ENCODE results near the gene SRRD. TPM values are rescaled to one million over a fixed set of nuclear protein-coding genes. Genes with fewer than 3 reads are reported as not detected.

SRRD gene
- total RNA-seq, 4 donors from 2014 or later = 24.0 to 53.1 (median 27.4) TPM

GRCh38 chr22:26462051-26462450 lies 21.6 kb upstream of the SRRD start:
- H3K27me3 ChIP-seq = no peaks in the 10 kb centered on the region
- no peak for DNase-seq
- H3K9me3 ChIP-seq = no peaks in the 10 kb centered on the region
- H3K27ac ChIP-seq = no peak overlapping the region
- no peak overlapping the region for H3K4me3 ChIP-seq
- no peak for ATAC-seq
- in situ Hi-C loops (cut with MboI; ENCODE audit: low sequenced_read_pairs in 4 of 4) (loop anchor here in 1 of 4 donors (5.0 kb wide), 1 partner anchor 60 kb away; no protein-coding TSS in a partner anchor), intact Hi-C loops (cut with DNase I; ENCODE audit: low total_unique reads) (no loop called here)
- peaks cover 0 to 69% of the 10 kb centered on the region in 2 donors for H3K36me3 ChIP-seq
- TF ChIP-seq, protein P1, sequence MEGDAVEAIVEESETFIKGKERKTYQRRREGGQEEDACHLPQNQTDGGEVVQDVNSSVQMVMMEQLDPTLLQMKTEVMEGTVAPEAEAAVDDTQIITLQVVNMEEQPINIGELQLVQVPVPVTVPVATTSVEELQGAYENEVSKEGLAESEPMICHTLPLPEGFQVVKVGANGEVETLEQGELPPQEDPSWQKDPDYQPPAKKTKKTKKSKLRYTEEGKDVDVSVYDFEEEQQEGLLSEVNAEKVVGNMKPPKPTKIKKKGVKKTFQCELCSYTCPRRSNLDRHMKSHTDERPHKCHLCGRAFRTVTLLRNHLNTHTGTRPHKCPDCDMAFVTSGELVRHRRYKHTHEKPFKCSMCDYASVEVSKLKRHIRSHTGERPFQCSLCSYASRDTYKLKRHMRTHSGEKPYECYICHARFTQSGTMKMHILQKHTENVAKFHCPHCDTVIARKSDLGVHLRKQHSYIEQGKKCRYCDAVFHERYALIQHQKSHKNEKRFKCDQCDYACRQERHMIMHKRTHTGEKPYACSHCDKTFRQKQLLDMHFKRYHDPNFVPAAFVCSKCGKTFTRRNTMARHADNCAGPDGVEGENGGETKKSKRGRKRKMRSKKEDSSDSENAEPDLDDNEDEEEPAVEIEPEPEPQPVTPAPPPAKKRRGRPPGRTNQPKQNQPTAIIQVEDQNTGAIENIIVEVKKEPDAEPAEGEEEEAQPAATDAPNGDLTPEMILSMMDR (IDR thresholded peaks at IDR 0.05 in 4 of 5, conservative IDR thresholded peaks at IDR 0.05 in 1 of 5) = no peak
- TF ChIP-seq POLR2A (IDR thresholded peaks at IDR 0.05) = no peak
- H3K4me1 ChIP-seq = peaks cover 0 to 3% of the 10 kb centered on the region in 2 donors

DNA sequence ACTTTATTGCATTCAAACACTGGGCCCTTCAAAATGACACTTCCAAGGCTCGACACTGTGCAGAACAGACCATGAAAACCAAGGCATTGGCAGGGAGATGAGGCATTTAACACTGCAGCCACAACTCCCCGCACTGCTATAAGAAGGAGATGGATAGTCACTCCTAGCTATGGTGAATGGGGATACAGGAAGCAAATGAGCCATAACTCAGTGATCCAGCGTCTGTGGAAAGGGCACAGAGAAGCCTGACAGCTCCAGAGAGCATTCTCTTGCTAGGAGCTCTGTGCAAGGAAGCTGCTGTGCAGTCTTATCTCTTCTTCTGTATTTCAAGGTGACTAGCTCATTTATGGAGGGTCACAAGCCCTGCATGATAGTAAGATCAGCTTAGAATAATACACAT lies 21.0 kb upstream of the SRRD start:
- in situ Hi-C loops (cut with MboI; ENCODE audit: low sequenced_read_pairs in 4 of 4) = loop anchor here in 1 of 4 donors (5.0 kb wide), 1 partner anchor 60 kb away; no protein-coding TSS in a partner anchor
- DNase-seq = no peak
- intact Hi-C loops (cut with DNase I; ENCODE audit: low total_unique reads) = no loop called here

GRCh38 chr22:26463101-26463661 lies 20.5 kb upstream of the SRRD start:
- H3K4me3 ChIP-seq = no peak overlapping the region
- intact Hi-C loops (cut with DNase I; ENCODE audit: low total_unique reads) = no loop called here
- in situ Hi-C loops (cut with MboI; ENCODE audit: low sequenced_read_pairs in 4 of 4) = loop anchor here in 1 of 4 donors (5.0 kb wide), 1 partner anchor 61 kb away; no protein-coding TSS in a partner anchor
- DNase-seq = no peak
- H3K27me3 ChIP-seq = no peaks in the 10 kb centered on the region
- ATAC-seq = no peak
- H3K27ac ChIP-seq = no peak overlapping the region
- TF ChIP-seq, protein P1 (IDR thresholded peaks at IDR 0.05 in 4 of 5, conservative IDR thresholded peaks at IDR 0.05 in 1 of 5) = no peak
- no peak for TF ChIP-seq POLR2A (IDR thresholded peaks at IDR 0.05)
- H3K36me3 ChIP-seq = peaks cover 2 to 69% of the 10 kb centered on the region in 2 donors
- peaks cover 0 to 3% of the 10 kb centered on the region in 2 donors for H3K4me1 ChIP-seq
- H3K9me3 ChIP-seq = no peaks in the 10 kb centered on the region

More for the DNA sequence above, 21.0 kb upstream of the SRRD start:
- no peak for ATAC-seq
- H3K9me3 ChIP-seq = no peaks in the 10 kb centered on the region
- no peaks in the 10 kb centered on the region for H3K27me3 ChIP-seq
- no peak overlapping the region for H3K27ac ChIP-seq
- H3K4me1 ChIP-seq = peaks cover 0 to 3% of the 10 kb centered on the region in 2 donors
- peaks cover 1 to 69% of the 10 kb centered on the region in 2 donors for H3K36me3 ChIP-seq
- no peak overlapping the region for H3K4me3 ChIP-seq
- TF ChIP-seq POLR2A (IDR thresholded peaks at IDR 0.05) = no peak
- TF ChIP-seq, protein P1 (IDR thresholded peaks at IDR 0.05 in 4 of 5, conservative IDR thresholded peaks at IDR 0.05 in 1 of 5) = no peak

DNA sequence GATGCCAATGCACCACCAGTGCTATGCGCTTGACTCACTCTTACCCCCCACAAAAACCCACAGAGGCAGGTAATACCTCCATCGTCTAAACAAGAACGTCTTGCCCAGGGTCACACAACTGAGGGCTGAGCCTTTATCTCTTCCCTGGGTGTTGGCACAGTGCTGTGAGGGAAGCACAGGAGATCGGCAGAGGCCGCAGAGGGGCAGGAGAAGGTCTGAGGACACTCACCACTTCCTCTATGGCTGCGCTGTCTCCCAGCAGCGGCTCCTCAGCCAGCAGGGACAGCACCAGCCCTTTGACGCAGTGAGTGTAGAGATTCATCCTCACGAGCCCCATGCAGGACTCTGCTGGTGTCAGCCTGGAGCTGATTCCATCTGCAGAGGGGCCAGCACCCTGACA lies 20.0 kb upstream of the SRRD start:
- no peak for DNase-seq
- Histone ChIP-seq H3K36me3 (peaks cover 2 to 70% of the 10 kb centered on the region in 2 donors), H3K4me1 (peaks cover 0 to 3% of the 10 kb centered on the region in 2 donors), H3K27ac (no peak overlapping the region), H3K27me3 (no peaks in the 10 kb centered on the region), H3K4me3 (no peak overlapping the region), H3K9me3 (no peaks in the 10 kb centered on the region)
- in situ Hi-C loops (cut with MboI; ENCODE audit: low sequenced_read_pairs in 4 of 4) = loop anchor here in 1 of 4 donors (5.0 kb wide), 1 partner anchor 61 kb away; no protein-coding TSS in a partner anchor
- intact Hi-C loops (cut with DNase I; ENCODE audit: low total_unique reads) = no loop called here
- TF ChIP-seq, protein P1 (IDR thresholded peaks at IDR 0.05 in 4 of 5, conservative IDR thresholded peaks at IDR 0.05 in 1 of 5) = no peak
- TF ChIP-seq POLR2A (IDR thresholded peaks at IDR 0.05) = no peak
- ATAC-seq = no peak
